Stomach (tissue), 9 donors: ENCODE results near the gene ANO5. TPM values are rescaled to one million over a fixed set of nuclear protein-coding genes. Genes with fewer than 3 reads are reported as not detected.

Source experiments
- DNase-seq, 2 donors: peaks; one replicate each; pipeline versions ENCODE4 v3.0.0 to v3.0.0-alpha.2; 2013 to 2019
- H3K27ac ChIP-seq, 5 donors: fragments of 200-600 bp in 4 of 5; sonication (generic) in 4 of 5; one replicate each; pipeline ENCODE4 v1.5.1; 2013 to 2019; ENCODE audit warnings: mild to moderate bottlenecking in 1 of 5, moderate library complexity in 1 of 5
- H3K27me3 ChIP-seq, 3 donors: fragments of 200-600 bp; sonication (generic); one replicate each; pipeline ENCODE4 v1.5.1; 2017 to 2019; ENCODE audit warnings: mixed run types in 1 of 3
- H3K36me3 ChIP-seq, 4 donors: fragments of 200-600 bp; sonication (generic); 1 replicate in 3 of 4; 2 replicates in 1 of 4; pipeline ENCODE4 v1.5.1; 2016 to 2019
- H3K4me1 ChIP-seq, 4 donors: fragments of 200-600 bp; sonication (generic); one replicate each; pipeline ENCODE4 v1.5.1; 2016 to 2019
- H3K4me3 ChIP-seq, 4 donors: fragments of 200-600 bp; sonication (generic) in 3 of 4; one replicate each; pipeline ENCODE4 v1.5.1; 2016 to 2019; ENCODE audit warnings: mild to moderate bottlenecking in 1 of 4
- H3K9me3 ChIP-seq, 4 donors: fragments of 200-600 bp; sonication (generic); one replicate each; pipeline ENCODE4 v1.5.1; 2016 to 2019
- EP300 ChIP-seq: sonication (generic); formaldehyde crosslinking; IDR thresholded peaks from one replicate; pipeline ENCODE4 v1.6.1; 2017; ENCODE audit warnings: antibody characterized with exemption
- POLR2A ChIP-seq, 4 donors: fragments of 450-650 bp; IDR thresholded peaks; one replicate each; pipeline ENCODE4 v1.6.1; 2016; ENCODE audit warnings: antibody characterized with exemption in 4 of 4, control low read depth in 2 of 4, mild to moderate bottlenecking in 1 of 4, moderate library complexity in 1 of 4
- POLR2AphosphoS5 ChIP-seq, 3 donors: sonication (generic); formaldehyde crosslinking; IDR thresholded peaks; one replicate each; pipeline ENCODE4 v1.6.1; 2016; ENCODE audit warnings: antibody characterized with exemption in 3 of 3
- WGBS, 5 donors: extraction: QIAGEN DNeasy Blood & Tissue Kit in 3 of 5; methylation state at CpG; one replicate each; pipeline versions ENCODE4 v1.1.5 to v1.1.7; 2013 to 2018; 5-methylcytosine and 5-hydroxymethylcytosine counted together
- intact Hi-C: fragments of 100-400 bp; cut with DNase I; formaldehyde crosslinking; loops from one replicate; pipeline ENCODE4 v1.15.1; 2023; ENCODE audit warnings: low total_unique reads
- polyA plus RNA-seq, 3 donors: library from polyadenylated mRNA; stranded (reverse); fragments of 200-250 nt; gene quantifications; one replicate each; pipeline ENCODE4 v1.2.3, GENCODE V29; 2013
- total RNA-seq, 5 donors: library from RNA; depleted of rRNA; stranded (reverse); fragments of >200 nt; gene quantifications; one replicate each; pipeline versions ENCODE4 v1.1.0 to v1.2.3, GENCODE V29; 2014 to 2016
- TF ChIP-seq, protein P1 (sequence below), 7 experiments: fragments of 450-650 bp in 4 of 7; fragments of 200-600 bp in 3 of 7; sonication (generic) in 3 of 7; IDR thresholded peaks; one replicate each; pipeline ENCODE4 v1.5.1; 2016 to 2019; ENCODE audit warnings: antibody characterized with exemption in 7 of 7, control low read depth in 2 of 7, mild to moderate bottlenecking in 1 of 7
- donor health status: healthy with polysubstance abuse.
- donor health status: Bipolar disorder and iron deficiency.
- donor health status: healthy.

Gene ANO5
- total and polyA plus RNA-seq, 8 donors: 0.62 to 14.1 (median 4.1) TPM

DNA sequence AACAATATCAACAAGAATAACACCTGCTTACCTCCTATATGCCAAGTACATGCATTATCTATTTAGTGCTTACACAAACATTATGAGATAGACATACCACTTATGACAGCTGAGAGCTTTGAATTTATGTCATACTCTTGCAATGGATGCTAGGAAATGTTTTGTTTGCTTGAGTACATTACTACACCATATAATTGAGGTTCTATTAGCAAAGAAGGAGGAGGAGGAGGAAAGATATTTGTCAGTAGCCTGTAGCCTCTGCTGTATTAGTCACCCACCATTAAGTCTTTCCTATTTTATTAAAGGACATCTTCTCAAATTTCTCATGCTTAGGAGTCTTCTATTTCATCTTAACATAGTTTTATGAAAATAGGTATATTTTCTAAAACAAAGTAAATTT is 6.4 kb downstream of the ANO5 start:
- H3K27me3 ChIP-seq: no peaks in the 10 kb centered on the region
- H3K27ac ChIP-seq: no peak overlapping the region
- intact Hi-C loops: no loop called here
- no peaks in the 10 kb centered on the region for H3K36me3 ChIP-seq
- no peak overlapping the region for H3K4me3 ChIP-seq
- no peak for DNase-seq
- H3K4me1 ChIP-seq: peaks cover 3 to 29% (median 15%) of the 10 kb centered on the region in 4 donors
- TF ChIP-seq POLR2AphosphoS5 (IDR thresholded peaks at IDR 0.05): no peak
- no peak for TF ChIP-seq POLR2A (IDR thresholded peaks at IDR 0.05)
- no peak for TF ChIP-seq EP300
- TF ChIP-seq, protein P1, sequence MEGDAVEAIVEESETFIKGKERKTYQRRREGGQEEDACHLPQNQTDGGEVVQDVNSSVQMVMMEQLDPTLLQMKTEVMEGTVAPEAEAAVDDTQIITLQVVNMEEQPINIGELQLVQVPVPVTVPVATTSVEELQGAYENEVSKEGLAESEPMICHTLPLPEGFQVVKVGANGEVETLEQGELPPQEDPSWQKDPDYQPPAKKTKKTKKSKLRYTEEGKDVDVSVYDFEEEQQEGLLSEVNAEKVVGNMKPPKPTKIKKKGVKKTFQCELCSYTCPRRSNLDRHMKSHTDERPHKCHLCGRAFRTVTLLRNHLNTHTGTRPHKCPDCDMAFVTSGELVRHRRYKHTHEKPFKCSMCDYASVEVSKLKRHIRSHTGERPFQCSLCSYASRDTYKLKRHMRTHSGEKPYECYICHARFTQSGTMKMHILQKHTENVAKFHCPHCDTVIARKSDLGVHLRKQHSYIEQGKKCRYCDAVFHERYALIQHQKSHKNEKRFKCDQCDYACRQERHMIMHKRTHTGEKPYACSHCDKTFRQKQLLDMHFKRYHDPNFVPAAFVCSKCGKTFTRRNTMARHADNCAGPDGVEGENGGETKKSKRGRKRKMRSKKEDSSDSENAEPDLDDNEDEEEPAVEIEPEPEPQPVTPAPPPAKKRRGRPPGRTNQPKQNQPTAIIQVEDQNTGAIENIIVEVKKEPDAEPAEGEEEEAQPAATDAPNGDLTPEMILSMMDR (IDR thresholded peaks at IDR 0.05): no peak
- H3K9me3 ChIP-seq: no peaks in the 10 kb centered on the region

DNA sequence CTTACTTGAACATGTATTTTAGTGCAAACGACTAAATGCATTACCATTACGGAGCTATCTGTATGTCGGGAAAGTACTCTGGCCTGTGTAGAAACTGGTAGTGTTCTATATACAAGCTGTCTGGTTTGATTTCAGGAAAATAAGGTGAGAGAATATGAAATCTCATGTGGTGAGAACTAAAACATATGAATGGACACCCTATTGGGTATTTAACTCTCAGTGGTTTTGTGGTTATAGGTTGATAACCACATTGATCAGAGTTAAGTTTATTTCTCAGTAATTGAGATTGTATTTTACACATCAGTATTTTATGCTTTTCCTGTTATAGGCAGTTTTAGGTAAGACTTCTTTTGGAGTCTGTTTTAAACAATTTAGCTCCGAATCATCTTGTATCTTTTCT is 10.4 kb downstream of the ANO5 start:
- intact Hi-C loops: no loop called here
- 88 to 92% (median 90%) methylated on average over 4 of the region's 4 CpGs for WGBS, 5 donors
- Histone ChIP-seq H3K4me1 (peaks cover 0 to 12% (median 4%) of the 10 kb centered on the region in 4 donors), H3K36me3 (no peaks in the 10 kb centered on the region), H3K4me3 (no peak overlapping the region), H3K9me3 (no peaks in the 10 kb centered on the region), H3K27me3 (no peaks in the 10 kb centered on the region), H3K27ac (no peak overlapping the region)
- no peak for DNase-seq
- TF ChIP-seq, protein P1 (IDR thresholded peaks at IDR 0.05): no peak
- no peak for TF ChIP-seq POLR2A (IDR thresholded peaks at IDR 0.05)
- no peak for TF ChIP-seq POLR2AphosphoS5 (IDR thresholded peaks at IDR 0.05)
- TF ChIP-seq EP300: no peak

DNA sequence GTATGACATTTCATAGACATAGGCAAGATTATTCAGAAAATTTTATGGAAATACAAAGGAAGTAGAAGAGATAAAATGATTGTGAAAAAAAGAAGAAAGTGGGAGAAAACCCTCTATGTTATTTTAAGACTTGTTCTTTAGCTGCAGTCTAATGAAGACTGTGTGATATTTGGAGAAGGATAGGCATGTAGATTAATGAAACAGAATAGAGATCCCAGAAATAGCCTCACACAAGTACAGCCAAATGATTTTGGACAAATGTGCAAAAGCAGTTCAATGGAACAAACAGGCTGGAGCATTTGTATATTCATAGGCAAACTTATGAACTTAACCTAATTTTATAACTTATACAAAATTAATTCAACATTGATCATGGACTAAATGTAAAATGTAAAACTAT is 14.3 kb downstream of the ANO5 start:
- Histone ChIP-seq H3K27me3 (no peaks in the 10 kb centered on the region), H3K27ac (no peak overlapping the region), H3K36me3 (no peaks in the 10 kb centered on the region), H3K4me3 (no peak overlapping the region), H3K4me1 (peaks cover 0 to 5% (median 0%) of the 10 kb centered on the region in 4 donors), H3K9me3 (no peaks in the 10 kb centered on the region)
- intact Hi-C loops: no loop called here
- TF ChIP-seq, protein P1 (IDR thresholded peaks at IDR 0.05): no peak
- no peak for TF ChIP-seq POLR2AphosphoS5 (IDR thresholded peaks at IDR 0.05)
- DNase-seq: no peak

DNA sequence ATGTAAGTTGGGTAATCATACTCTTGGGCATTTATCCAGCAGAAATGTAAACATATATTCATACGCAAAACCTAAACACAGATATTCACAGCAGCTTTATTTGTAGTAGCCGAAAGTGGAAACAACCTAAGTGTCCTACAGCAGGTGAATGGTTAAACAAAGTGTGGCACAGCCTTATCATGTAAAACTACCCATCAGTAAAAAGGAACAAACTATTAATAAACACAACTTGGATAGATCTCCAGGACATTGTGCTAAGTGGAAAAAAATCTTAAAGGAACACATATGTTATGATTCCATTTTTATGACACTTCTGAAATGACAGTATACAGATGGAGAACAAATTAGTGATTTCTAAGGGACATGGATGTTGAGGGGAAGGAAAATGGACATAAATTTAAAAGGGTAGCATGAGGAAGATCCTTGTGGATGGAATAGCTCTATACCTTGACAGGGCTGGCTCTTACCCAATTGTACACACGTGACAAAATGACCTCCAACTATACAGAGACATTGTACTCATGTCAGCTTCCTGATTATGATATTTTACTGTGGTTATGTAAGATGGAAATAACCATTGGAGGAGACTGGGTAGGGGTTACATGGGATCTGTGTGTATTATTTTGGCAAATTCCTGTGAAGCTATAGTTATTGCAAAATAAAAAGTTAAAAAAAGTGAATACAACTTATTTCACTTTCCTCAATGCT is 15.4 kb downstream of the ANO5 start:
- H3K4me1 ChIP-seq: peaks cover 0 to 5% (median 0%) of the 10 kb centered on the region in 4 donors
- 37 to 66% (median 41%) methylated on average over 3 of the region's 3 CpGs for WGBS, 5 donors
- H3K27me3 ChIP-seq: no peaks in the 10 kb centered on the region
- no peak overlapping the region for H3K27ac ChIP-seq
- no peaks in the 10 kb centered on the region for H3K9me3 ChIP-seq
- H3K36me3 ChIP-seq: no peaks in the 10 kb centered on the region
- intact Hi-C loops: no loop called here
- no peak for DNase-seq
- TF ChIP-seq EP300 (no peak), POLR2A (IDR thresholded peaks at IDR 0.05) (no peak), POLR2AphosphoS5 (IDR thresholded peaks at IDR 0.05) (no peak)
- TF ChIP-seq, protein P1 (IDR thresholded peaks at IDR 0.05): no peak
- no peak overlapping the region for H3K4me3 ChIP-seq
